ENCODE data around the gene TTBK1. TPM values are rescaled to one million over a fixed set of nuclear protein-coding genes. Genes with fewer than 3 reads are reported as not detected.

Gene TTBK1
- total RNA-seq, 4 donors from 2014 or later = 1.4 to 2.4 (median 1.4) TPM; not detected in 1

DNA sequence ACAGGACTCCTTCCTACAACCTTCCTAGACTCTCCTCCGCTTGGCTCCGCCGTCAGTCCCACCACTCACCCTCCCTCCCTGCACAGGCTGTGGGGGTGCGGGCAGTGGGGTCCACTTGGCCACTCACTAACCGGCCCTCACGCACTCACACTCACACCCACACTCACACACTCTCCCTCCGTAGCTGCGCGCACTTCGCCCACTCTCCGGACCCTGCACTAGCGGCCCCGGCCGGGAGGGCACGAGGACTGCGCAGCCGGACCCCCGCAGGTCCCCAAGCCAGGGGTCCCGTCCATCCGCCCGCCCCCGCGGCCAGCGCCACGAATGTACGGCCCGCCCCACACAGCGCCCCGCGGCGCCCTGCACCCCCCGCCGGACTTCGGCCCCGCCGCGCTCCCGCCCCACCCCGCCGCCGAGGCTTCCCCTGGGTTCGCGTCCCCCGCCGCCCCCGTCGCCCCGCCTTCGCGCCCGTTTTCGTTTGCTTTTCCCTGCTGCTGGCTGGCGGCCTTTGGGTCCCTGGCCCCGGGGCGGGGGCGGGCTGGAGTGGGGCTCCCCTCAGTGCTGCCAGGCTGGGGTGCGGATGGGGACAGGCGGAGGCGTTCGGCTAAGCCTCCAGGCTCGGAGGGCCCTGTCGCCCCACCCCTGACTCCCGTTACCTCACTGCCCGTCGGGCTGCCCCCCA lies 31.8 kb downstream of the TTBK1 start:
- peaks cover 12 to 57% (median 20%) of the 10 kb centered on the region in 4 donors for H3K4me1 ChIP-seq
- peak; percentile 19 to 71 for TF ChIP-seq POLR2A (IDR thresholded peaks at IDR 0.05)
- TF ChIP-seq, protein P1, sequence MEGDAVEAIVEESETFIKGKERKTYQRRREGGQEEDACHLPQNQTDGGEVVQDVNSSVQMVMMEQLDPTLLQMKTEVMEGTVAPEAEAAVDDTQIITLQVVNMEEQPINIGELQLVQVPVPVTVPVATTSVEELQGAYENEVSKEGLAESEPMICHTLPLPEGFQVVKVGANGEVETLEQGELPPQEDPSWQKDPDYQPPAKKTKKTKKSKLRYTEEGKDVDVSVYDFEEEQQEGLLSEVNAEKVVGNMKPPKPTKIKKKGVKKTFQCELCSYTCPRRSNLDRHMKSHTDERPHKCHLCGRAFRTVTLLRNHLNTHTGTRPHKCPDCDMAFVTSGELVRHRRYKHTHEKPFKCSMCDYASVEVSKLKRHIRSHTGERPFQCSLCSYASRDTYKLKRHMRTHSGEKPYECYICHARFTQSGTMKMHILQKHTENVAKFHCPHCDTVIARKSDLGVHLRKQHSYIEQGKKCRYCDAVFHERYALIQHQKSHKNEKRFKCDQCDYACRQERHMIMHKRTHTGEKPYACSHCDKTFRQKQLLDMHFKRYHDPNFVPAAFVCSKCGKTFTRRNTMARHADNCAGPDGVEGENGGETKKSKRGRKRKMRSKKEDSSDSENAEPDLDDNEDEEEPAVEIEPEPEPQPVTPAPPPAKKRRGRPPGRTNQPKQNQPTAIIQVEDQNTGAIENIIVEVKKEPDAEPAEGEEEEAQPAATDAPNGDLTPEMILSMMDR (IDR thresholded peaks at IDR 0.05) = no peak
- peak overlapping the region; percentile 49 to 94 (median 86) for H3K27ac ChIP-seq
- H3K9me3 ChIP-seq = no peaks in the 10 kb centered on the region
- peak in 2 of 3 donors; percentile 82 to 89 for DNase-seq
- H3K4me3 ChIP-seq = peak overlapping the region; percentile 31 to 68 (median 56)
- H3K36me3 ChIP-seq = no peaks in the 10 kb centered on the region
- no peaks in the 10 kb centered on the region for H3K27me3 ChIP-seq

DNA sequence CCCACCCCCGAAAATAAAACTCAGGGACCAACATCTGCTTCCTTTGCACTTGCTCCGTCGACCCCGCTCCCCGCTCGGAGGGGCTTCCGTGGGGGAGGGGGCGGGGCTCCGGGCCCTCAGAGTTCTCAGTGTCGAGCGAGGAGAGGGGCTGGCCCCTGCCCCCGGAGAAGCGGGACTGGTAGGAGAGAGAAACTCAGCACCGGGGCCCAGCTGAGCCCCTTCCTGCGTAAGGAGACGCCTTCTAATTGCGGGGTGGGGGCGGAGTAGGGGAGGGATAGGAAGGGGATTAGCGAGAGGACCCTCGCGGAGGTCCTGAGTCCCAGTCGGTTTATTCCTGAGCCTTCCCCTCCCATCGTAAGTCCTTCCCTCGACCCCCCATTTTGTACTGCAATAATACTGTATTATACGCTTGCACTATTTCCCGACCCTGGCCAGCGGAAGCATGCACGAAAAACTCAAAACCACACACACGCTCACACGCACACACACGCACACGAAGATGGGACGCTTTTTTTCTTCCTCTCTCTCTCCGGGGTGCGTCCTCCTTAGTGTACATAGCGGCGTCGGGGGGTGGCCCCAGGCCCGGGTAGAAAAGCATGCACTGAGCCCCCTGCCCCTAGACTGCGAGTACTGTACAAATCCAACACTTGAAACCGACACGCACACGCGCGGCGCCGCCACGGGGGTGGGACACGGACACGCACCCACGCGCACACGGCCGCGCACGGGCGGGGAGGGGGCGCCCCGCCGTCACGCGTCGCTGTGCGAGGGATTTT lies 32.7 kb downstream of the TTBK1 start:
- peak in 1 of 3 donors; percentile 54 for DNase-seq
- Histone ChIP-seq H3K4me3 (peak overlapping the region; percentile 31 to 68 (median 56)), H3K9me3 (no peaks in the 10 kb centered on the region), H3K27me3 (no peaks in the 10 kb centered on the region), H3K27ac (peak overlapping the region; percentile 49 to 94 (median 86)), H3K4me1 (peaks cover 3 to 50% (median 16%) of the 10 kb centered on the region in 4 donors), H3K36me3 (no peaks in the 10 kb centered on the region)
- TF ChIP-seq POLR2A (IDR thresholded peaks at IDR 0.05) = no peak
- TF ChIP-seq, protein P1 (IDR thresholded peaks at IDR 0.05) = no peak

DNA sequence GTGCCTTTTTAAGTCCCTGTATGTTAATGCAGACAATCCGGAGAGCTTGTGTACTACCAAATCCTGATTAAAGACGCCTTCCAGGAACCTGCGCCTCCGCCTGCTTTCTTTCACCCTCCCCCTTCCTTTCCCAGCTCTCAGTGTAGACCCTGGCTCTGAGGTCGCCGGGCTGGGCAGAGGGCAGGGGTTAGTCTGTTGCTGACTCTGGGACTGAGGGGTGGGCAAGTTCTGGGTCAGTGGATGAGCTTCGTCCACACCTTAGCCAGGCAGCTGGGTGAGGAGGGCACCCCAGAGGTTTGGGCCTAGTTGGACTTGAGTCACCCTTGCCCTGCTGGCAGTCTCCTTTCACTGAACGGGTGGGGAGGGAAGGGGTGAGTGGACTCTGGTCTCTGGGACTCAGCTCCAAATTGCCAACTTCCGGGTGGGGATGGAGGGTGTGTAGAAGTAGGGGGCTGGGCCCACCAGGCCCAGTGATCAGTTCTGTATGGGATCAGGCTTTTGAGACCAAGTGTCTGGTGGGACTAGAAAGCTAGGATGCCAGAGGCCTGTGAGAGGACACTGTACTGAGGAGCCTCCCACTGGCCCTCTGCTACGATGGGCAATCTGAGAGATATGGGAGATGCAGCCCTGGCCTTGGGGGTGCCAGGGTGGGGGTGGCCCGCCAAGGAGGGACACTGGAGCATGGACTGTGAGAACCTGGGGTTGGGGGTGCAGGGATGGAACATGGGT lies 33.5 kb downstream of the TTBK1 start:
- peaks cover 0 to 45% (median 15%) of the 10 kb centered on the region in 4 donors for H3K4me1 ChIP-seq
- H3K9me3 ChIP-seq = no peaks in the 10 kb centered on the region
- H3K4me3 ChIP-seq = peak overlapping the region in 3 of 4 donors; percentile 52 to 68 (median 60)
- H3K36me3 ChIP-seq = no peaks in the 10 kb centered on the region
- no peaks in the 10 kb centered on the region for H3K27me3 ChIP-seq
- peak in 2 of 3 donors; percentile 77 to 79 for DNase-seq
- TF ChIP-seq, protein P1 (IDR thresholded peaks at IDR 0.05) = no peak
- peak; percentile 10 to 66 for TF ChIP-seq POLR2A (IDR thresholded peaks at IDR 0.05)
- peak overlapping the region in 3 of 4 donors; percentile 79 to 94 (median 93) for H3K27ac ChIP-seq

DNA sequence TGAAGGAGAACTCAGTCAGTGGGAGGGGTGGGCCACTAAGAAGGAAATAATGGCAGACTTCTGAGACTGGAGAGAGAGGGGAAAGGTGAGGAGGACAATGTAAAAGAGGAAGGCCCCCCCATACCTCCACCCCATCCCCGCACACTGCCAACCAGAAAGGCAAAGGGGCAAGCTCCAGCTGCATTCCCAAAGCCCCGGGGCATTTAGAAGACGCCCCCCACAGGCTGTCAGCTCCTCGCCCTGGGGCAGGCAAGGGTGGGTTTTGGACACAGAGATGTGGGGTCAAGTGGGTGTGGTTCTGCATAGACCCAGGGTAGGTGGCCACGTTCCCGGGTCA lies 34.0 kb downstream of the TTBK1 start:
- no peak for DNase-seq

More for the DNA sequence above, 34.0 kb downstream of the TTBK1 start:
- TF ChIP-seq, protein P1 (IDR thresholded peaks at IDR 0.05) = no peak
- TF ChIP-seq POLR2A (IDR thresholded peaks at IDR 0.05) = no peak
- no peaks in the 10 kb centered on the region for H3K9me3 ChIP-seq
- no peaks in the 10 kb centered on the region for H3K27me3 ChIP-seq
- no peaks in the 10 kb centered on the region for H3K36me3 ChIP-seq
- H3K4me3 ChIP-seq = no peak overlapping the region
- H3K4me1 ChIP-seq = peaks cover 0 to 45% (median 15%) of the 10 kb centered on the region in 4 donors
- H3K27ac ChIP-seq = peak overlapping the region in 3 of 4 donors; percentile 79 to 94 (median 93)

All from Peyer's patch (tissue), 4 donors.